K562 (cell line): ENCODE data around the gene COX6A2. TPM values are rescaled to one million over a fixed set of nuclear protein-coding genes. Genes with fewer than 3 reads are reported as not detected.

ENCODE experiments used
- ATAC-seq: fragments of 200-7000 bp; cut with Tn5 transposase; 3 replicates; pipeline ENCODE4 v1.9.1; 2020; ENCODE audit warnings: moderate library complexity
- BruUV-seq: library from RNA; stranded (reverse); fragments of 400-500 nt; replicated peaks from 2 replicates; lab custom pipeline; 2021; lab: Mats Ljungman, UMichigan
- CTCF ChIA-PET: fragments of 300-600 bp; formaldehyde crosslinking; extraction: SDS; loops from one replicate; lab custom pipeline; 2021; ENCODE audit warnings: low intra/inter-chr PET ratio; lab: Yijun Ruan, JAX
- POLR2A ChIA-PET: fragments of 300-600, 350-650 bp; sonication (Branson Sonifier 250); formaldehyde crosslinking; extraction: SDS; loops from one replicate; lab custom pipeline; 2021; ENCODE audit warnings: antibody characterized with exemption, inconsistent platforms; lab: Yijun Ruan, JAX
- DNase-seq, 4 experiments: peaks; one replicate each; pipeline versions ENCODE4 v3.0.0 to v3.0.0-alpha.2; 2011 to 2018; ENCODE audit warnings: low spot score in 3 of 4, mixed read lengths in 3 of 4; ENCODE audit errors: extremely low read depth in 1 of 4
- FAIRE-seq: peaks from 2 replicates; lab custom pipeline; 2011; peaks lifted over from hg19 to GRCh38; lab: Jason Lieb, UNC
- H2AFZ ChIP-seq: 2 replicates; pipeline ENCODE4 v1.6.0; 2011; ENCODE audit warnings: low read depth, low read length, control low read depth, inconsistent platforms
- H3K27ac ChIP-seq: fragments of 200-600 bp; 3 replicates; pipeline ENCODE4 v1.8.0; 2011; ENCODE audit warnings: low read depth, mild to moderate bottlenecking, control low read depth, inconsistent platforms, low read length, moderate library complexity, mixed read lengths; ENCODE audit errors: extremely low read depth
- H3K27me3 ChIP-seq, 2 experiments: fragments of 300-600 bp in 1 of 2; 2 replicates in 1 of 2; 3 replicates in 1 of 2; pipeline versions ENCODE4 v1.6.0 to v1.8.0; 2011; ENCODE audit warnings: inconsistent platforms in 2 of 2, low read length in 2 of 2, mild to moderate bottlenecking in 1 of 2, mixed read lengths in 1 of 2, moderate library complexity in 1 of 2; ENCODE audit not compliant: control insufficient read depth in 2 of 2, insufficient read depth in 2 of 2
- H3K36me3 ChIP-seq: fragments of 300-600 bp; 3 replicates; pipeline ENCODE4 v1.8.0; 2011; ENCODE audit warnings: mild to moderate bottlenecking, low read length, inconsistent platforms; ENCODE audit not compliant: control insufficient read depth, insufficient read depth
- H3K4me1 ChIP-seq, 2 experiments: fragments of 200-600 bp in 1 of 2; replicated peaks in 1 of 2; 2 replicates in 1 of 2; 3 replicates in 1 of 2; pipeline versions ENCODE4 v1.5.1 to v1.8.0; 2011; ENCODE audit warnings: inconsistent platforms in 2 of 2, low read length in 2 of 2, mild to moderate bottlenecking in 1 of 2, mixed read lengths in 1 of 2, moderate library complexity in 1 of 2; ENCODE audit not compliant: control insufficient read depth in 2 of 2, insufficient read depth in 2 of 2
- H3K4me2 ChIP-seq: 2 replicates; pipeline ENCODE4 v1.6.1; 2011; ENCODE audit warnings: low read length, control low read depth, inconsistent platforms, mixed read lengths; ENCODE audit not compliant: insufficient read depth
- H3K4me3 ChIP-seq: fragments of 200-600 bp; sonication (generic), shearing (Covaris generic); 2 replicates; pipeline ENCODE4 v1.5.1; 2016; ENCODE audit warnings: control low read depth, inconsistent platforms
- H3K79me2 ChIP-seq: fragments of 200-600 bp; 3 replicates; pipeline ENCODE4 v1.8.0; 2011; ENCODE audit warnings: low read length, inconsistent platforms; ENCODE audit not compliant: control insufficient read depth, insufficient read depth
- H3K9ac ChIP-seq, 2 experiments: 2 replicates each; pipeline versions ENCODE4 v1.6.0 to v1.6.1; 2011; ENCODE audit warnings: low read depth in 2 of 2, low read length in 2 of 2, control low read depth in 1 of 2, inconsistent platforms in 1 of 2, mild to moderate bottlenecking in 1 of 2, mixed read lengths in 1 of 2; ENCODE audit not compliant: insufficient read depth in 1 of 2
- H3K9me1 ChIP-seq: one replicate; pipeline ENCODE4 v1.6.0; 2011; ENCODE audit warnings: inconsistent platforms, mild to moderate bottlenecking, low read length, moderate library complexity; ENCODE audit not compliant: control insufficient read depth, insufficient read depth
- H3K9me3 ChIP-seq: replicated peaks from 2 replicates; pipeline ENCODE4 v1.5.1; 2011; ENCODE audit warnings: low read depth, low read length, inconsistent platforms; ENCODE audit not compliant: control insufficient read depth, insufficient read depth
- H4K20me1 ChIP-seq: replicated peaks from 2 replicates; pipeline ENCODE4 v1.6.1; 2011; ENCODE audit warnings: low read length, inconsistent platforms, mixed read lengths; ENCODE audit not compliant: control insufficient read depth, insufficient read depth
- ERF ChIP-seq: fragments of 450-650 bp; formaldehyde crosslinking; IDR thresholded peaks from 2 replicates; pipeline ENCODE4 v1.4.0; 2020; ENCODE audit warnings: mild to moderate bottlenecking, mixed read lengths
- FOSL1 ChIP-seq: fragments of 200-800 bp; sonication (Bioruptor generic); conservative IDR thresholded peaks from 2 replicates; pipeline ENCODE4 v1.6.1; 2016; ENCODE audit warnings: missing genetic modification characterization, missing compliant biosample characterization
- GABPA ChIP-seq: fragments of 200-800 bp; sonication (Bioruptor generic); conservative IDR thresholded peaks from 2 replicates; pipeline ENCODE4 v1.6.1; 2016; ENCODE audit warnings: low read depth, missing genetic modification characterization, missing compliant biosample characterization
- GTF2E2 ChIP-seq: fragments of 200-800 bp; sonication (Bioruptor generic); IDR thresholded peaks from 2 replicates; pipeline ENCODE4 v1.6.1; 2016; ENCODE audit warnings: missing genetic modification characterization, missing compliant biosample characterization
- MBD2 ChIP-seq: sonication (generic); IDR thresholded peaks from 2 replicates; pipeline ENCODE4 v1.6.1; 2016; ENCODE audit warnings: low read depth, borderline replicate concordance
- MCM2 ChIP-seq: fragments of 450-650 bp; IDR thresholded peaks from 2 replicates; pipeline ENCODE4 v1.6.1; 2017; ENCODE audit warnings: low read depth, mild to moderate bottlenecking
- NFYB ChIP-seq: IDR thresholded peaks from 2 replicates; pipeline ENCODE4 v1.6.1; 2011; ENCODE audit warnings: mild to moderate bottlenecking, moderate library complexity; ENCODE audit not compliant: insufficient read length; ENCODE audit errors: extremely low read depth
- RBM15 ChIP-seq: fragments of 200-400 bp; formaldehyde crosslinking; IDR thresholded peaks from 2 replicates; pipeline ENCODE4 v1.6.1; 2018; ENCODE audit warnings: mild to moderate bottlenecking, low read length, moderate library complexity; ENCODE audit not compliant: insufficient read depth
- RHOXF2B ChIP-seq: fragments of 250-450 bp; sonication (Bioruptor Pico); conservative IDR thresholded peaks from 2 replicates; pipeline ENCODE4 v1.5.1; 2021
- SP2 ChIP-seq: IDR thresholded peaks from 2 replicates; pipeline ENCODE4 v1.6.1; 2011; ENCODE audit warnings: mild to moderate bottlenecking, low read depth, low read length, moderate library complexity; ENCODE audit not compliant: poor library complexity, severe bottlenecking; ENCODE audit errors: extremely low read depth
- ZNF134 ChIP-seq: fragments of 250-450 bp; sonication (Bioruptor Pico); conservative IDR thresholded peaks from 2 replicates; pipeline ENCODE4 v1.4.0; 2020
- ZNF165 ChIP-seq: fragments of 250-450 bp; sonication (Bioruptor Pico); IDR thresholded peaks from 2 replicates; pipeline ENCODE4 v1.4.0; 2020; ENCODE audit warnings: borderline replicate concordance
- ZNF212 ChIP-seq: fragments of 450-650 bp; formaldehyde crosslinking; IDR thresholded peaks from 2 replicates; pipeline ENCODE4 v1.4.0; 2020; ENCODE audit warnings: mild to moderate bottlenecking
- ZNF282 ChIP-seq: sonication (generic); formaldehyde crosslinking; IDR thresholded peaks from 2 replicates; pipeline ENCODE4 v1.8.1; 2023; ENCODE audit warnings: missing genetic modification reagents
- ZNF431 ChIP-seq: sonication (generic); formaldehyde crosslinking; IDR thresholded peaks from 2 replicates; pipeline ENCODE4 v1.8.0; 2022; ENCODE audit warnings: mild to moderate bottlenecking, missing genetic modification reagents
- ZNF586 ChIP-seq: fragments of 450-650 bp; formaldehyde crosslinking; conservative IDR thresholded peaks from 2 replicates; pipeline ENCODE4 v1.4.0; 2020; ENCODE audit warnings: mild to moderate bottlenecking, moderate library complexity
- WGBS: fragments of 100-300 bp; shearing (Covaris generic); methylation state at CpG from one replicate; pipeline ENCODE4 v1.1.6; 2016; ENCODE audit warnings: low coverage, mixed read lengths; ENCODE audit not compliant: insufficient coverage; ENCODE audit errors: missing lambda C conversion rate; 5-methylcytosine and 5-hydroxymethylcytosine counted together
- in situ Hi-C: fragments of 300-500 bp; cut with MboI; formaldehyde crosslinking; loops from 4 replicates; pipeline ENCODE4 v1.15.0; 2018; ENCODE audit warnings: inconsistent platforms, mixed read lengths
- intact Hi-C: fragments of 100-400 bp; cut with micrococcal nuclease; formaldehyde crosslinking; loops from 2 replicates; pipeline ENCODE4 v1.14.2; 2022
- polyA plus RNA-seq, 8 experiments: library from polyadenylated mRNA; depleted of rRNA in 4 of 8; stranded (reverse) in 5 of 8; unstranded in 3 of 8; fragments of >200 nt; fragmentation: Nextera tagmentation in 2 of 8; fragmentation: Illumina TruSeq in 1 of 8; extraction: Ambion mirVana in 2 of 8; extraction: Trizol in 1 of 8; gene quantifications; 2 replicates each; pipeline versions ENCODE4 v1.2.1 to v1.2.3, GENCODE V29; 2011 to 2014; ENCODE audit warnings: inconsistent platforms in 1 of 8, missing spikeins in 1 of 8
- total RNA-seq, 7 experiments: library from RNA; depleted of rRNA in 6 of 7; stranded (reverse); fragments of >200 nt in 6 of 7; fragmentation: Illumina TruSeq in 2 of 7; extraction: Trizol in 2 of 7; gene quantifications; 2 replicates each; pipeline versions ENCODE4 v1.2.1 to v1.2.3, GENCODE V29; 2011 to 2021; ENCODE audit warnings: low replicate concordance in 1 of 7
- TF ChIP-seq, protein P1 (sequence below): fragments of 250-450 bp; sonication (Bioruptor Pico); IDR thresholded peaks from 2 replicates; pipeline ENCODE4 v1.5.0; 2021; ENCODE audit warnings: mild to moderate bottlenecking, borderline replicate concordance
- TF ChIP-seq, protein P2 (sequence below): conservative IDR thresholded peaks from 2 replicates; pipeline ENCODE4 v1.6.1; 2011; ENCODE audit warnings: low read depth, mild to moderate bottlenecking, low read length; ENCODE audit not compliant: control insufficient read depth

The COX6A2 gene
- total and polyA plus RNA-seq, 9 of the 15 experiments (the other 6 are each of a cell fraction or from before 2014, with no cell fraction given), result not detected

DNA sequence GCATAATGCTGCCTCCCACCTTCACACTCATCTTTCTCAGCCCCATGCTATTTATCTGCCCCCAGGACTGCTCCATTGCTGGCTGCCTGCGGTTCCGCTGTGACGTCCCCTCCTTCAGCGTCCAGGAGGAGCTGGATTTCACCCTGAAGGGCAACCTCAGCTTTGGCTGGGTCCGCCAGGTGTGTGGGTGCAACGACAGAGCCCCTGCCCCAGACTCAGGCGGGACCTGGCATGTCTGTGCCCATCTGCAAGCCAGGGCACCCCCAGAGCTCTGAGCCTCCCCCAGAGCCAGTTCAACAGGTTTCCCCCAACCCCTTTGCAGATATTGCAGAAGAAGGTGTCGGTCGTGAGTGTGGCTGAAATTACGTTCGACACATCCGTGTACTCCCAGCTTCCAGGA lies 48.0 kb downstream of the COX6A2 start:
- Histone ChIP-seq H3K36me3 (no peaks in the 10 kb centered on the region), H3K4me1 (no peaks in the 10 kb centered on the region; a peak in 1 of 5 replicates), H3K9me3 (no peaks in the 10 kb centered on the region), H3K79me2 (no peaks in the 10 kb centered on the region), H4K20me1 (no peaks in the 10 kb centered on the region), H3K27ac (no peak overlapping the region), H2AFZ (no peak overlapping the region), H3K4me2 (no peak overlapping the region), H3K9me1 (no peaks in the 10 kb centered on the region), H3K27me3 (peaks cover 4 to 35% of the 10 kb centered on the region in 2 experiments; a peak in 4 of 5 replicates), H3K9ac (no peak overlapping the region), H3K4me3 (no peak overlapping the region)
- intact Hi-C loops, result loop anchor here (5.0 to 10.0 kb wide), 4 partner anchors 65 to 495 kb away; partner anchors contain the start of genes PYCARD, ZNF267 and ZNF843
- POLR2A ChIA-PET, result no interaction called here
- TF ChIP-seq ZNF165 (CRISPR knock-in tag) (no peak), GTF2E2 (no peak), ZNF431 (no peak), NFYB (no peak), RBM15 (no peak), FOSL1 (tag) (no peak), ZNF212 (CRISPR knock-in tag) (no peak), MCM2 (no peak), ERF (CRISPR knock-in tag) (no peak), GABPA (tag) (no peak), ZNF282 (CRISPR knock-in tag) (no peak), MBD2 (no peak), ZNF586 (CRISPR knock-in tag) (no peak), SP2 (no peak), RHOXF2B (CRISPR knock-in tag) (no peak), ZNF134 (no peak)
- TF ChIP-seq, protein P1, sequence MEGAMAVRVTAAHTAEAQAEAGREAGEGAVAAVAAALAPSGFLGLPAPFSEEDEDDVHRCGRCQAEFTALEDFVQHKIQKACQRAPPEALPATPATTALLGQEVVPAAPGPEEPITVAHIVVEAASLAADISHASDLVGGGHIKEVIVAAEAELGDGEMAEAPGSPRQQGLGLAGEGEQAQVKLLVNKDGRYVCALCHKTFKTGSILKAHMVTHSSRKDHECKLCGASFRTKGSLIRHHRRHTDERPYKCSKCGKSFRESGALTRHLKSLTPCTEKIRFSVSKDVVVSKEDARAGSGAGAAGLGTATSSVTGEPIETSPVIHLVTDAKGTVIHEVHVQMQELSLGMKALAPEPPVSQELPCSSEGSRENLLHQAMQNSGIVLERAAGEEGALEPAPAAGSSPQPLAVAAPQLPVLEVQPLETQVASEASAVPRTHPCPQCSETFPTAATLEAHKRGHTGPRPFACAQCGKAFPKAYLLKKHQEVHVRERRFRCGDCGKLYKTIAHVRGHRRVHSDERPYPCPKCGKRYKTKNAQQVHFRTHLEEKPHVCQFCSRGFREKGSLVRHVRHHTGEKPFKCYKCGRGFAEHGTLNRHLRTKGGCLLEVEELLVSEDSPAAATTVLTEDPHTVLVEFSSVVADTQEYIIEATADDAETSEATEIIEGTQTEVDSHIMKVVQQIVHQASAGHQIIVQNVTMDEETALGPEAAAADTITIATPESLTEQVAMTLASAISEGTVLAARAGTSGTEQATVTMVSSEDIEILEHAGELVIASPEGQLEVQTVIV (CRISPR knock-in tag), result no peak
- TF ChIP-seq, protein P2, sequence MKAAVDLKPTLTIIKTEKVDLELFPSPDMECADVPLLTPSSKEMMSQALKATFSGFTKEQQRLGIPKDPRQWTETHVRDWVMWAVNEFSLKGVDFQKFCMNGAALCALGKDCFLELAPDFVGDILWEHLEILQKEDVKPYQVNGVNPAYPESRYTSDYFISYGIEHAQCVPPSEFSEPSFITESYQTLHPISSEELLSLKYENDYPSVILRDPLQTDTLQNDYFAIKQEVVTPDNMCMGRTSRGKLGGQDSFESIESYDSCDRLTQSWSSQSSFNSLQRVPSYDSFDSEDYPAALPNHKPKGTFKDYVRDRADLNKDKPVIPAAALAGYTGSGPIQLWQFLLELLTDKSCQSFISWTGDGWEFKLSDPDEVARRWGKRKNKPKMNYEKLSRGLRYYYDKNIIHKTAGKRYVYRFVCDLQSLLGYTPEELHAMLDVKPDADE, result no peak
- FAIRE-seq, result no peak
- in situ Hi-C loops, result loop anchor here (10.0 kb wide), 1 partner anchor 315 kb away; no protein-coding TSS in a partner anchor
- BruUV-seq, result no TSS peak
- DNase-seq, result no peak
- ATAC-seq, result no peak
- WGBS, result 5% methylated on average over 8 of the region's 12 CpGs
- CTCF ChIA-PET, result no interaction called here
